Measurements from ENCODE around the gene TBX3.

The TBX3 gene

GRCh38 chr12:114682785-114683708 lies 928 bp downstream of the TBX3 start:
- no peak for DNase-seq (ENCODE audit: low spot score)

DNA sequence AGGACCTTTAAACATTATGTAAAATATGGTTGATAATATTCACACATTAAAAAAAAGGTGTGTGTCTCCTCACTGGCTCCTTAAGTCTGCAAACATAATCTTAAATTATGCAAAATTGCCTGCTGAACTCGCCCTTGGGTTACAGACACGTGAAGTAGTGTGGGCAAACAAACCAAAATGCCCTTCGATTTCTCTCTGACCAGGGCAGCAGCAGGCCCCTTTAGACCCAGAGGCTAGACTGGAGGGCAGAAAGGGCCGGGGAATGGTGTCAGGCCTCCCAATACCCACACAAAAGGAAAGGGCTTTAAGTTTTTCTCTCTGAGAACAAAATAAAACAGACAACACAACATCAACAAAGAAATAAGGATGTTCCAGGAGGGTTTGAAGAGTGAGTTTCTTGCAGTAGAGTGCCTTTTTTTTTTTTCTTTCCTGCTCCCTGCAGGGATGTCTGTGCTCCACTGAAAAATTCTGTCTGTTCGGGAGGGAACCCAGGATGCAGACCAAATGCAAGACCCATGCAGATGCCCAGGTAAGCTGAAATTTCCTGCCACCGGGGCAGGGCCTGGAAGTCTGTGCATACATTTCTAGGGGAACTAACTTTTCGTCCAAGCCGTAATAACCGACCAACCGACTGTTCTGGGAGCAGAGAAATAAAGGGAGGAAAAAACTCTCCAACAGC lies 1.7 kb downstream of the TBX3 start:
- DNase-seq (ENCODE audit: low spot score), result no peak

DNA sequence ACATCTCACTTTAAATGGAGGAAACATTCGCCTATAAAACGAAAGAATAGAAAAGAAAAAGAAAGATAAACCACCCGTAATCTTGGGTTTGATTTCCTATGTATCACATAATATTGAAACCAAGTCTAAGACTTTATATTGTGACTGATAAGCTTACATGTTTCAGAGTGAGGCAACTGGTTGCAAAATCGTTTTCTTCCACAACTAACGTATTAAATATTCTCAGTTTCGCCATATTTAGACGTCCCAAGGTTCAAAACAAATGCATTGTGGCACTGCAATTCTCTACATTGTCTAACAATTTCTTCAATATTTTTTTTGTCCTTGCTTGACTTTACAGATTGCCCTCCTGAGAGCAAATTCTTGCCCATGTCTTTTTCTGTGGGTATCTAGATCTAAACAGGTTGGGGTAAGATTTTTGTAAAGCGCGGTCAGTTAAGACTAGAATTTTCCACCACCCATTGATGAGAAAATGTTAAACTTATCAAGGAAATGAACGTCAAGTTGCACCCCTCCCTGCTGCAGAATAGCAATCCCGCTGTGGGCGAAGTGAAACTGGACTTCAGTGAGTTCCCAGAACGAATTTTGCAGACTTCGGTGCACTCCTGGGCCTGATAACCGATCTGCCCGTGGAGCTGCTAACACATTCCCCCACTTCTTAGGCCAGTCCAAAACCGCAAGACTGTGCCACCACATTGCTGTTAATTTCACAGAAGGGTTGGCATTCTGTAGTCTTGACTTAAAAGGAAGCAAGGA lies 2.7 kb downstream of the TBX3 start:
- no peak for DNase-seq (ENCODE audit: low spot score)

DNA sequence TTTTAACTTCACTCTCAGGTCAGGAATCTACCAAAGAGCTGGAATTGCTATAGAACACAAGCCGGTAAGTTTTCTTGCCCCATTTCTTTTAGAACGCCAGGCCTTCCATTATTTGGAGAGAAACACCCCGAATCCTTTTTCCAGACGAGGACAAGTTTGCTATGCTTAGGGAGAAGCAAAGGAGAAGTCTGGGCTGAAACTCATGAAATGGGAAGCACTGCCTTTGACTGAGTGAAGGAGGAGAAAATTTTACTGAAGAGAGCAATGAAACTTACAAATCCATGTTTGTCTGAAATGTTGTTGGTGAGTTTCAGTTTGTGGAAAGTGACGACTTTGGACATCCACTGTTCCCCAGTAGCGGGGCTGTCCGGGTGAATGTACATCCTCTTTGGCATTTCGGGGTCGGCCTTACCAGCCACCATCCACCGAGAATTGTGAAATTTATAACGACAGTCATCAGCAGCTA lies 3.3 kb downstream of the TBX3 start:
- no peak for DNase-seq (ENCODE audit: low spot score)

- DNase-seq (ENCODE audit: low spot score), result no peak
Measured at GRCh38 chr12:114679942-114680341, 4.0 kb downstream of the TBX3 start.

- DNase-seq (ENCODE audit: low spot score), result no peak
Measured at GRCh38 chr12:114679452-114679875, 4.5 kb downstream of the TBX3 start.

DNA sequence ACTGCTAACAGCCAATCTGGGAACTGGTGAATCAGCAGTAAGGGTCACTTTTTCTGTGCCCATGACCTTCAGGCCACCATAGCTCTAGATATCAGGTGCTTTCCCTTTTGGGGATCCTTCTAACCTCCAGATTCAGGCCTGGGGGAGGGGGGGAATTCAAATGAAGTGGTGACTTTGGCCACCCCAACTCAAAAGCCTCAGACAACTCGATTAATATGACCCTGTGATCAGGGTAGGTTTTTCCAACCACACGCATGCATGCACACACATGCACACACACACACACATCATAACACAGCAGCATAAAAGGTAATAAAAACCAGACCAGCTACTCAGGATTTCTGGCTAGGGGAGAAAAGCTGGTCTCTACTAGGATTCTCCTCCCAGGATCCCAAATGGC lies 5.3 kb downstream of the TBX3 start:
- no peak for DNase-seq (ENCODE audit: low spot score)

DNA sequence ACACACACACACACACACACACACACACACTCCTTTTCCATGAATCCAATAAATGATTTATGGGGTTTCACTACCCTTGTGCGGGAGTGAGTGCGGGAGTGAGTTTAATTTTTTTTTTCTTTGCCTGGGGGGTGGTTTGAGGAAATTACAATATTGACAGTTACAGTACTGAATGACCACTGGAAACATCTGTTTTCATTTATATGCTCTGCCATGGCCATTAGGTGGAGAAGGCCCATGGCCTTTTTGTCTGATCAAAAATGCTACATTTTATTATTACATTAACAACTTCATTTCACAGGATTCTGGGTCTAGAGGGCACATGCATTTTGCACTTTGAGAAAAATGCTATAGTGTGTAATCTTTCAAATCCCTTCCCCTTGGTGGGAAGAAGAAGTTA lies 5.9 kb downstream of the TBX3 start:
- DNase-seq (ENCODE audit: low spot score), result no peak

DNA sequence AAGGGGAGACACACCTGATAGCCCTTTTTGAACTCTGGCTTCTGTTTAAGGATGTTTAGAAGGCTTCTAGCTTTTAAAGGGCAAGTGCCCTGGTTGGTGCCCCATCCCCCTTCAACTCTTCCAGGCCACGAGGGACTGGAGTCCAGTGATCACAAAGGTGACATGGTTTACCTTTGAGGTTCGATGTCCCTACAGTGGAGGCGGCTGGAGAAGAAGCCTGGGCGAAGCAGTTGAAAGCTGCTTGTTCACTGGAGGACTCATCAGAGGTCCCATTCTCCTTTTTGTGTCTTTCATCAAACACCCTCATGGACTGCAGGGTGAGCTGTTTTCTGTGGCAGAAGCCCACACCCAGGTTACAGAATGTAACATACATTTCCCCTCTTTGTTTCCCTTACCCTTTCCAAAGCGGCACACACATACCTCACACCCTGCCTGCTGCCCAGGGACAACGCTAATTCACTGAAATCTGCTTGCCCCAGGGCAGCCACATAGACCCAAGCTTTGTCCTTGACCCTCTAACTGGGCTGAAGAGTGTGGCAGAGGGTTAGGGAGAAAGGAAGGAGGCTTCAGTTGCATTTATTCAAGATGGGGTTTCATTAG lies 7.7 kb downstream of the TBX3 start:
- no peak for DNase-seq (ENCODE audit: low spot score)

GRCh38 chr12:114674251-114675047 lies 9.5 kb downstream of the TBX3 start:
- no peak for DNase-seq (ENCODE audit: low spot score)

DNA sequence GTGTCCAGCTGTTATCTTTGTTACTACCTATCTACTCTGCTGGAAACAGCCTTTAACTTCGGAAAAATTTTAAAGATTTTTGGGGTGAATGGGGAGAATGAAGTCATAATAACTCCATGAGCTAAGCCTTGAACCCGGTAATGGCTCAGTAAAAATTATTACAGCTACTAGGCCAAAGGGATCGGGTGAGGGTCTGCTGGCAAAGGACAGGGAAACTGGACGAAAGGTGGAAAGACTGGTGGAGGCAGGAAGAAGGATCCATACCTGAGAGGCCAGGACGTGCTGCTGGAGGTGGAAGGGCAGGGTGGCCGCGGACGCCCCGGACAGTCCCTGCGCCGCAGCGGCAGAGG lies 10.1 kb downstream of the TBX3 start:
- no peak for DNase-seq (ENCODE audit: low spot score)

GRCh38 chr12:114673169-114673833 lies 10.7 kb downstream of the TBX3 start:
- DNase-seq (ENCODE audit: low spot score), result no peak

DNA sequence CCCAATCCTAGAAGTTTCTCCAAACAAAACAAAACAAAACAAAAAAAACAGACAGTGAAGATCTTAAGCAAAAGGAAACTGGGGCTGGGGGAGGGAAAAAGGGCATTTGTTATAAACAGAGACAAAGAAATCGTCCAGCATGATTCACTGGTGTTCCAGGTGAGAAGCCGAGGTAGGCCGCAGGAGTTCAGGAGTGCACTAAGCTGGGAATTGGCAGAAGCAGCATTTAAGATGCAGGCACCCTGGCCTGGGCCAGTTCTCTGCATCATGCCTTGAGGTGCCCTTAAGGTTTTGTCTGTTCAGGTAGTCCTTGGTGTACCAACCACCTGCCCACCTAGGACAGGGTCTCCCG lies 11.2 kb downstream of the TBX3 start:
- no peak for DNase-seq (ENCODE audit: low spot score)

GRCh38 chr12:114671443-114672411 lies 12.2 kb downstream of the TBX3 start:
- DNase-seq (ENCODE audit: low spot score), result no peak

GRCh38 chr12:114671066-114671442 lies 12.9 kb downstream of the TBX3 start:
- DNase-seq (ENCODE audit: low spot score), result no peak

- DNase-seq (ENCODE audit: low spot score), result no peak
Measured at GRCh38 chr12:114670291-114670980, 13.5 kb downstream of the TBX3 start.

DNA sequence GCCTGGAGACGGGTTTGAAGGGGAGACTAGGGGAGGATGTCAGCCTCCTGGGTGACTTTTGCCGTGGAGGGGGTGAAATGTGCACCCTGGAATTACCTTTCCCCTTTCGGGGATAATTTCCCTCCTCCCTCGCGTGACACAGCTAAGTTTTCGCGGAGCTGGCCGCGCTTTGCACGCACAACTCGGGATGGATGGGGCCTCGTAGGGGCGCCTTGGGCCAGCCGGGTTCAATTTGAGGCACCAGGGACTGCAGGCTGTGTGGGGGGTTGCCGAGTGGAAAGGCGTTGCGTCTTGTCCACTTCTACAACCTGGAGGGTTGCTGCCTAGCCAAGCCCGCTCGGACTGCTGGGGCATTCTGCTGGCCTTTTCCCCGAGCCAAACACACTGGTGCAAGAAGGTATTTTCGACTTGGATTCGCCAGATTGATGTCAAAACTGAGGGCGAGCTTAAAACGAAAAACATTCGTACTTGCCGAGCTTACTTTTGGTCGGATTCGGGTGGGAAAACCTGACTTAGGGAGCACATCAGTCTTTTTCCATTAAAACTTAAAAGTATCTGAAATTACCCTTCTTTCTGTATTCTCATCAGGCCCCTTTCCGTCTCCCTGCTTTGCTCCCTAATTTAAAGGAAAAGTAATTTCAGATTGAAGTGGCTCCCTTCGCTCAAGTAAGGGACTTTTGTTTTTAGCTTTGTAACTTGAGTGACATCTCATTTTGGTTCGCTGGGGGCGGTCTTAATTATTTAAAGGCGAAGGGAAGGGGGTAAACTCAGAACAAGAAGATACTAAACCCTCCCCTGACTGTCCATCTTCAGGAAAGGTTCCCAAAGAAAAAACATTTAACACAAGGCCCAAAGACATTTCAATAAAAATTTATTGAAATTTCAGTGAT lies 14.3 kb downstream of the TBX3 start:
- DNase-seq (ENCODE audit: low spot score), result no peak

- no peak for DNase-seq (ENCODE audit: low spot score)
Measured at GRCh38 chr12:114668886-114669288, 15.1 kb downstream of the TBX3 start.
